ENCODE results near the gene PELI1. TPM values are rescaled to one million over a fixed set of nuclear protein-coding genes. Genes with fewer than 3 reads are reported as not detected.

PELI1 gene
- total RNA-seq, 4 donors from 2014 or later: 18.4 to 31.0 (median 24.6) TPM

GRCh38 chr2:64175419-64176197 is 31.4 kb upstream of the PELI1 start:
- Histone ChIP-seq H3K27ac (no peak overlapping the region), H3K36me3 (no peaks in the 10 kb centered on the region), H3K9me3 (no peaks in the 10 kb centered on the region), H3K27me3 (no peaks in the 10 kb centered on the region), H3K4me1 (peaks cover 0 to 13% (median 2%) of the 10 kb centered on the region in 4 donors), H3K4me3 (no peak overlapping the region)
- WGBS, 2 donors: 90 to 93% methylated on average over 5 of the region's 5 CpGs
- no peak for TF ChIP-seq POLR2A (IDR thresholded peaks at IDR 0.05)
- TF ChIP-seq CTCF (IDR thresholded peaks at IDR 0.05): no peak
- DNase-seq (ENCODE audit: low spot score in 2 of 2): no peak

- Histone ChIP-seq H3K27me3 (no peaks in the 10 kb centered on the region), H3K36me3 (no peaks in the 10 kb centered on the region), H3K27ac (no peak overlapping the region), H3K4me3 (no peak overlapping the region), H3K9me3 (no peaks in the 10 kb centered on the region), H3K4me1 (peaks cover 0 to 13% (median 2%) of the 10 kb centered on the region in 4 donors)
- no peak for DNase-seq (ENCODE audit: low spot score in 2 of 2)
- 80 to 89% methylated on average over 5 of the region's 5 CpGs for WGBS, 2 donors
- TF ChIP-seq POLR2A (IDR thresholded peaks at IDR 0.05) (no peak), EP300 (IDR thresholded peaks at IDR 0.05) (no peak), CTCF (IDR thresholded peaks at IDR 0.05) (no peak)
Measured at GRCh38 chr2:64173156-64174135, 29.2 kb upstream of the PELI1 start.

- no peak for TF ChIP-seq EP300 (IDR thresholded peaks at IDR 0.05)
- TF ChIP-seq POLR2A (IDR thresholded peaks at IDR 0.05): no peak
- no peak for TF ChIP-seq CTCF (IDR thresholded peaks at IDR 0.05)
- DNase-seq (ENCODE audit: low spot score in 2 of 2): no peak
- Histone ChIP-seq H3K4me1 (no peaks in the 10 kb centered on the region), H3K4me3 (no peak overlapping the region), H3K36me3 (no peaks in the 10 kb centered on the region), H3K27ac (no peak overlapping the region), H3K9me3 (no peaks in the 10 kb centered on the region), H3K27me3 (no peaks in the 10 kb centered on the region)
- 93 to 96% methylated on average over 1 of the region's 1 CpG for WGBS, 2 donors
Measured at GRCh38 chr2:64168756-64169155, 24.5 kb upstream of the PELI1 start.

GRCh38 chr2:64168201-64168600 is 24.0 kb upstream of the PELI1 start:
- H3K9me3 ChIP-seq: no peaks in the 10 kb centered on the region
- DNase-seq (ENCODE audit: low spot score in 2 of 2): no peak

More at GRCh38 chr2:64168201-64168600, 24.0 kb upstream of the PELI1 start:
- H3K27me3 ChIP-seq: no peaks in the 10 kb centered on the region
- H3K27ac ChIP-seq: no peak overlapping the region
- no peaks in the 10 kb centered on the region for H3K36me3 ChIP-seq
- no peak overlapping the region for H3K4me3 ChIP-seq
- H3K4me1 ChIP-seq: no peaks in the 10 kb centered on the region
- no peak for TF ChIP-seq CTCF (IDR thresholded peaks at IDR 0.05)
- TF ChIP-seq POLR2A (IDR thresholded peaks at IDR 0.05): no peak
- no peak for TF ChIP-seq EP300 (IDR thresholded peaks at IDR 0.05)
